ENCODE results near the gene OR1L8.
"Not testable (repeated sequence)": the region's sequence is repeated elsewhere in the genome, so short reads cannot be mapped to it uniquely, and the experiment has no call there.

OR1L8 gene

GRCh38 chr9:122583284-122583683 lies at the start of gene OR1L8:
Gene OR1L8, minus strand, starts transcription at chr9:122583384. Its CDS starts 14,907 bp downstream, at chr9:122568477.
- FAIRE-seq: not testable (repeated sequence)

GRCh38 chr9:122619996-122620395 lies 36.8 kb upstream of the OR1L8 start:
- FAIRE-seq: no peak

GRCh38 chr9:122614362-122614761 lies 31.2 kb upstream of the OR1L8 start, which contains the start of gene OR1Q1:
Gene OR1Q1, plus strand, starts transcription at chr9:122614738. Its CDS starts 0 bp downstream, at chr9:122614738.
- no peak for FAIRE-seq

- no peak for FAIRE-seq
Measured at GRCh38 chr9:122609804-122610203, 26.6 kb upstream of the OR1L8 start.

- FAIRE-seq: no peak
Measured at GRCh38 chr9:122606587-122606986, 23.4 kb upstream of the OR1L8 start.

- FAIRE-seq: no peak
Measured at GRCh38 chr9:122605691-122606090, 22.5 kb upstream of the OR1L8 start.

- no peak for FAIRE-seq
Measured at GRCh38 chr9:122580360-122580759, 2.8 kb downstream of the OR1L8 start.

- FAIRE-seq: no peak
Measured at GRCh38 chr9:122579874-122580273, 3.3 kb downstream of the OR1L8 start.

- no peak for FAIRE-seq
Measured at GRCh38 chr9:122572456-122572855, 10.7 kb downstream of the OR1L8 start.

- no peak for FAIRE-seq
Measured at GRCh38 chr9:122567901-122568300, 15.3 kb downstream of the OR1L8 start.

GRCh38 chr9:122562134-122562760 lies 20.9 kb downstream of the OR1L8 start:
- no peak for FAIRE-seq

GRCh38 chr9:122561446-122561845 lies 21.7 kb downstream of the OR1L8 start:
- FAIRE-seq: no peak

GRCh38 chr9:122552812-122553211 lies 30.4 kb downstream of the OR1L8 start, which contains the start of gene OR1N2:
Gene OR1N2, plus strand, starts transcription at chr9:122553112. Its CDS starts 100 bp downstream, at chr9:122553212.
- no peak for FAIRE-seq

GRCh38 chr9:122551371-122551770 lies 31.8 kb downstream of the OR1L8 start:
- no peak for FAIRE-seq

GRCh38 chr9:122546196-122546595 lies 37.0 kb downstream of the OR1L8 start:
- no peak for FAIRE-seq

- FAIRE-seq: no peak
Measured at GRCh38 chr9:122538757-122539156, 44.4 kb downstream of the OR1L8 start.

- FAIRE-seq: not testable (repeated sequence)
Measured at GRCh38 chr9:122537066-122537465, 46.1 kb downstream of the OR1L8 start.

GRCh38 chr9:122536134-122536533 lies 47.0 kb downstream of the OR1L8 start:
- FAIRE-seq: peak; percentile 91

- FAIRE-seq: not testable (repeated sequence)
Measured at GRCh38 chr9:122531157-122531556, 52.0 kb downstream of the OR1L8 start.

- FAIRE-seq: no peak
Measured at GRCh38 chr9:122527193-122527592, 56.0 kb downstream of the OR1L8 start, which contains the start of gene OR1N1. Gene OR1N1, minus strand, starts transcription at chr9:122527293. Its CDS starts 0 bp downstream, at chr9:122527293.

GRCh38 chr9:122526602-122527001 lies 56.6 kb downstream of the OR1L8 start:
- no peak for FAIRE-seq

- no peak for FAIRE-seq
Measured at GRCh38 chr9:122519376-122519775, 63.8 kb downstream of the OR1L8 start.

GRCh38 chr9:122518841-122519240 lies 64.3 kb downstream of the OR1L8 start, which contains the start of gene OR1J4:
Gene OR1J4, plus strand, starts transcription at chr9:122519141. Its CDS starts 0 bp downstream, at chr9:122519141.
- FAIRE-seq: no peak

GRCh38 chr9:122518226-122518625 lies 65.0 kb downstream of the OR1L8 start:
- FAIRE-seq: no peak

Data from endometrium (tissue), 2 donors.